GM12878 (cell line): ENCODE results near the gene FUBP1. TPM values are rescaled to one million over a fixed set of nuclear protein-coding genes. Genes with fewer than 3 reads are reported as not detected.

Experiments
- ATAC-seq: fragments of 200-7000 bp; cut with Tn5 transposase; 3 replicates; pipeline ENCODE4 v1.9.1; 2020; ENCODE audit warnings: mild to moderate bottlenecking, moderate library complexity
- BruUV-seq: library from RNA; stranded (reverse); fragments of 400-500 nt; replicated peaks from 2 replicates; lab custom pipeline; 2021; lab: Mats Ljungman, UMichigan
- CTCF ChIA-PET: fragments of 300-600 bp; sonication (Branson Sonifier 250); formaldehyde crosslinking; extraction: SDS; loops from one replicate; lab custom pipeline; 2021; ENCODE audit warnings: inconsistent platforms; lab: Yijun Ruan, JAX
- POLR2A ChIA-PET: fragments of 350-600 bp; formaldehyde crosslinking; extraction: SDS; loops from one replicate; lab custom pipeline; 2021; ENCODE audit warnings: inconsistent platforms; lab: Charles Lee
- RAD21 ChIA-PET: fragments of 300-600 bp; sonication (Branson Sonifier 250); formaldehyde crosslinking; loops from one replicate; lab custom pipeline; 2023; ENCODE audit warnings: antibody characterized with exemption; ENCODE audit not compliant: unreplicated experiment; lab: Charles Lee
- SMC1A ChIA-PET: fragments of 300-600 bp; sonication (Branson Sonifier 250); formaldehyde crosslinking; loops from one replicate; lab custom pipeline; 2023; ENCODE audit not compliant: unreplicated experiment, uncharacterized antibody; lab: Charles Lee
- DNase-seq: peaks from one replicate; pipeline ENCODE4 v3.0.0-alpha.2; 2011; ENCODE audit warnings: low read depth, low spot score
- FAIRE-seq: peaks from 3 replicates; lab custom pipeline; 2011; peaks lifted over from hg19 to GRCh38; lab: Jason Lieb, UNC
- H2AFZ ChIP-seq: 2 replicates; pipeline ENCODE4 v1.6.0; 2011; ENCODE audit warnings: low read depth, low read length, control low read depth; ENCODE audit not compliant: control insufficient read depth
- H3K27ac ChIP-seq: 2 replicates; pipeline ENCODE4 v1.5.1; 2011; ENCODE audit warnings: control low read depth; ENCODE audit not compliant: control insufficient read depth, insufficient read depth
- H3K27me3 ChIP-seq, 2 experiments: replicated peaks in 1 of 2; 2 replicates each; pipeline versions ENCODE4 v1.6.0 to v1.6.1; 2011; ENCODE audit warnings: low read length in 1 of 2; ENCODE audit not compliant: control insufficient read depth in 2 of 2, insufficient read depth in 2 of 2
- H3K36me3 ChIP-seq, 2 experiments: 2 replicates each; pipeline ENCODE4 v1.5.1; 2011; ENCODE audit warnings: low read length in 1 of 2; ENCODE audit not compliant: control insufficient read depth in 2 of 2, insufficient read depth in 2 of 2
- H3K4me1 ChIP-seq: 2 replicates; pipeline ENCODE4 v1.6.1; 2011; ENCODE audit warnings: mild to moderate bottlenecking, low read length, moderate library complexity, mixed read lengths; ENCODE audit not compliant: control insufficient read depth, insufficient read depth
- H3K4me2 ChIP-seq: 2 replicates; pipeline ENCODE4 v1.6.0; 2011; ENCODE audit warnings: control low read depth; ENCODE audit not compliant: control insufficient read depth, insufficient read depth
- H3K4me3 ChIP-seq: fragments of 200-600 bp; sonication (generic); 2 replicates; pipeline ENCODE4 v1.5.1; 2016
- H3K79me2 ChIP-seq: 2 replicates; pipeline ENCODE4 v1.6.0; 2011; ENCODE audit warnings: low read length; ENCODE audit not compliant: control insufficient read depth, insufficient read depth
- H3K9ac ChIP-seq: 2 replicates; pipeline ENCODE4 v1.8.0; 2011; ENCODE audit warnings: low read length, control low read depth, mixed read lengths; ENCODE audit not compliant: control insufficient read depth, insufficient read depth
- H3K9me3 ChIP-seq: replicated peaks from 3 replicates; pipeline ENCODE4 v1.5.1; 2011; ENCODE audit warnings: mild to moderate bottlenecking, low read length; ENCODE audit not compliant: control insufficient read depth, insufficient read depth
- H4K20me1 ChIP-seq: 2 replicates; pipeline ENCODE4 v1.6.0; 2011; ENCODE audit not compliant: control insufficient read depth, insufficient read depth
- ESRRA ChIP-seq: IDR thresholded peaks from 2 replicates; pipeline ENCODE4 v1.6.1; 2012; ENCODE audit warnings: mild to moderate bottlenecking, low read length, improper control_type of control experiment
- JUND ChIP-seq: IDR thresholded peaks from 2 replicates; pipeline ENCODE4 v1.6.1; 2012; ENCODE audit warnings: low read depth, mild to moderate bottlenecking, low read length, improper control_type of control experiment, moderate library complexity
- KAT2A ChIP-seq: conservative IDR thresholded peaks from 2 replicates; pipeline ENCODE4 v1.6.1; 2011; ENCODE audit warnings: low read depth, low read length; ENCODE audit not compliant: control insufficient read depth
- PML ChIP-seq: IDR thresholded peaks from 2 replicates; pipeline ENCODE4 v1.6.1; 2012; ENCODE audit warnings: low read length, inconsistent platforms
- RCOR1 ChIP-seq: conservative IDR thresholded peaks from 2 replicates; pipeline ENCODE4 v1.6.1; 2012; ENCODE audit warnings: low read depth, low read length, improper control_type of control experiment
- RUNX3 ChIP-seq: IDR thresholded peaks from 2 replicates; pipeline ENCODE4 v1.6.1; 2012; ENCODE audit warnings: low read length, inconsistent platforms
- SMARCA5 ChIP-seq: fragments of 450-650 bp; IDR thresholded peaks from 2 replicates; pipeline ENCODE4 v1.6.1; 2017; ENCODE audit warnings: mild to moderate bottlenecking
- SMC3 ChIP-seq: IDR thresholded peaks from 2 replicates; pipeline ENCODE4 v1.6.1; 2011; ENCODE audit warnings: low read length, improper control_type of control experiment, borderline replicate concordance
- SUZ12 ChIP-seq: fragments of 200-600 bp; sonication (generic); IDR thresholded peaks from one replicate; pipeline ENCODE4 v1.6.1; 2018; ENCODE audit warnings: antibody characterized with exemption, mild to moderate bottlenecking; ENCODE audit not compliant: unreplicated experiment
- TCF7 ChIP-seq: IDR thresholded peaks from 2 replicates; pipeline ENCODE4 v1.6.1; 2014; ENCODE audit warnings: antibody characterized with exemption, borderline replicate concordance
- YY1 ChIP-seq: IDR thresholded peaks from 2 replicates; pipeline ENCODE4 v1.6.1; 2011; ENCODE audit warnings: low read depth, mild to moderate bottlenecking, low read length
- WGBS: methylation state at CpG from one replicate; pipeline ENCODE4 v1.1.6; 2016; ENCODE audit warnings: low lambda C conversion rate; ENCODE audit not compliant: insufficient replicate concordance, insufficient coverage; ENCODE audit errors: missing lambda C conversion rate; 5-methylcytosine and 5-hydroxymethylcytosine counted together
- in situ Hi-C: fragments of 300-500 bp; cut with MboI; formaldehyde crosslinking; loops from 9 replicates; pipeline ENCODE4 v1.14.3; 2018; ENCODE audit warnings: mixed read lengths
- intact Hi-C: fragments of 100-400 bp; cut with micrococcal nuclease; formaldehyde crosslinking; loops from one replicate; pipeline ENCODE4 v1.14.2; 2022; ENCODE audit not compliant: unreplicated experiment
- polyA plus RNA-seq, 11 experiments: library from polyadenylated mRNA; depleted of rRNA in 4 of 11; unstranded in 6 of 11; stranded (reverse) in 5 of 11; fragments of >200 nt; fragmentation: Nextera tagmentation in 4 of 11; fragmentation: Illumina TruSeq in 1 of 11; extraction: Ambion mirVana in 4 of 11; extraction: Trizol in 1 of 11; gene quantifications; 1 replicate in 1 of 11; 2 replicates in 10 of 11; pipeline versions ENCODE4 v1.2.1 to v1.2.3, GENCODE V29; 2011 to 2016; ENCODE audit warnings: inconsistent platforms in 2 of 11, missing spikeins in 2 of 11, low read depth in 1 of 11
- total RNA-seq, 4 experiments: library from RNA; depleted of rRNA in 3 of 4; stranded (reverse); fragments of >200 nt in 3 of 4; fragmentation: Illumina TruSeq in 1 of 4; extraction: Trizol in 1 of 4; gene quantifications; 2 replicates each; pipeline versions ENCODE4 v1.2.1 to v1.2.3, GENCODE V29; 2013 to 2021
- TF ChIP-seq, protein P1 (sequence below): IDR thresholded peaks from 2 replicates; pipeline ENCODE4 v1.6.1; 2012; ENCODE audit warnings: low read depth, low read length, improper control_type of control experiment

Gene FUBP1
- total and polyA plus RNA-seq, 10 of the 15 experiments (the other 5 are each of a cell fraction or from before 2014, with no cell fraction given), result 110 to 343 (median 191) TPM

DNA sequence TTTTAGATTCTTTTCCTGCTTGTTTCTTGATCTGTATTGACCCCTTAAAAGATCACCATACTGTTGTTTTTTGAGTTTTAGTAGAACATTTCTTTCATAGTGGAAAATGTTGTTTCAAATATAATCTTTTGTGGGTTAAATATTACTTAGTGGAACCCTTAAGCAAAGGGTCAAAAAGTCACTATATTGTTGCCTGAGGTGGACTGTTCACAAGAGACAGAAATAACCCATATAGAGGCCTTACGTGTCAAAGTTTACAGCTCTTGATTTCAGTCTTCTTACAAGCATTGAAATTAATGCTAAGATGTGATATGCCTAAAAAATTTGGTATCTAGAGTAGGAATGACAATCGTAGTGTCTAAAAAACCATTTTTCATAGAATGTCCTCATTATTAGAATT lies 32.2 kb upstream of the FUBP1 start:
- H2AFZ ChIP-seq, result no peak overlapping the region
- no peak overlapping the region for H3K4me2 ChIP-seq
- intact Hi-C loops (loop anchor here (5.0 kb wide), 1 partner anchor 76 kb away; no protein-coding TSS in a partner anchor), in situ Hi-C loops (no loop called here)
- peaks cover 0 to 5% of the 10 kb centered on the region in 2 experiments; a peak in 1 of 4 replicates for H3K36me3 ChIP-seq
- ChIA-PET POLR2A (interaction anchor here (0.6 to 15.3 kb wide), 5 partner anchors 9 to 610 kb away, joined by 3 to 312 read pairs (median 5); partner anchors contain the start of genes FUBP1 and IFI44L), CTCF (interaction anchor here (0.7 to 1.8 kb wide), 6 partner anchors 9 to 508 kb away, joined by 3 to 10 read pairs (median 4); partner anchors contain the start of gene FUBP1), SMC1A (interaction anchor here (0.6 to 2.0 kb wide), 7 partner anchors 9 to 962 kb away, joined by 3 to 11 read pairs (median 3); no protein-coding TSS in a partner anchor), RAD21 (interaction anchor here (1.2 to 3.7 kb wide), 3 partner anchors 9 to 33 kb away, joined by 3 to 14 read pairs (median 4); partner anchors contain the start of gene FUBP1)
- no peak overlapping the region for H3K4me3 ChIP-seq
- FAIRE-seq (no peak), DNase-seq (no peak), ATAC-seq (peak; percentile 40)
- no TSS peak for BruUV-seq
- no peaks in the 10 kb centered on the region for H3K4me1 ChIP-seq
- peaks cover 40% of the 10 kb centered on the region for H3K79me2 ChIP-seq
- no peak overlapping the region for H3K27ac ChIP-seq
- no peaks in the 10 kb centered on the region; the same call in 2 of the 3 replicates for H3K9me3 ChIP-seq
- H3K9ac ChIP-seq, result no peak overlapping the region; the same call in 1 of the 2 replicates
- H3K27me3 ChIP-seq, result no peaks in the 10 kb centered on the region
- WGBS, result 94% methylated on average over 2 of the region's 2 CpGs
- no peaks in the 10 kb centered on the region for H4K20me1 ChIP-seq
- TF ChIP-seq YY1, result no peak
- no peak for TF ChIP-seq PML
- no peak for TF ChIP-seq JUND
- no peak for TF ChIP-seq TCF7
- no peak for TF ChIP-seq RCOR1
- TF ChIP-seq, protein P1, sequence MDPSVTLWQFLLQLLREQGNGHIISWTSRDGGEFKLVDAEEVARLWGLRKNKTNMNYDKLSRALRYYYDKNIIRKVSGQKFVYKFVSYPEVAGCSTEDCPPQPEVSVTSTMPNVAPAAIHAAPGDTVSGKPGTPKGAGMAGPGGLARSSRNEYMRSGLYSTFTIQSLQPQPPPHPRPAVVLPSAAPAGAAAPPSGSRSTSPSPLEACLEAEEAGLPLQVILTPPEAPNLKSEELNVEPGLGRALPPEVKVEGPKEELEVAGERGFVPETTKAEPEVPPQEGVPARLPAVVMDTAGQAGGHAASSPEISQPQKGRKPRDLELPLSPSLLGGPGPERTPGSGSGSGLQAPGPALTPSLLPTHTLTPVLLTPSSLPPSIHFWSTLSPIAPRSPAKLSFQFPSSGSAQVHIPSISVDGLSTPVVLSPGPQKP, result no peak
- no peak for TF ChIP-seq ESRRA
- TF ChIP-seq KAT2A, result no peak
- no peak for TF ChIP-seq SUZ12
- no peak for TF ChIP-seq SMC3
- TF ChIP-seq RUNX3, result no peak
- no peak for TF ChIP-seq SMARCA5
